H9 (cell line): ENCODE measurements around the gene GLRA1. TPM values are rescaled to one million over a fixed set of nuclear protein-coding genes. Genes with fewer than 3 reads are reported as not detected.

Source experiments
- DNase-seq: peaks from one replicate; pipeline ENCODE4 v3.0.0-alpha.2; 2017
- H2AFZ ChIP-seq: one replicate; pipeline ENCODE4 v1.6.1; 2013; ENCODE audit warnings: mild to moderate bottlenecking, low read length, control low read depth, moderate library complexity
- H2AK5ac ChIP-seq: 2 replicates; pipeline ENCODE4 v1.6.1; 2013; ENCODE audit warnings: low read length, control low read depth, mixed read lengths; ENCODE audit not compliant: insufficient read length
- H2BK120ac ChIP-seq: one replicate; pipeline ENCODE4 v1.6.1; 2013; ENCODE audit warnings: low read depth, mild to moderate bottlenecking, low read length, control low read depth, inconsistent platforms; ENCODE audit not compliant: poor library complexity, severe bottlenecking
- H2BK12ac ChIP-seq: 2 replicates; pipeline ENCODE4 v1.6.1; 2013; ENCODE audit warnings: low read length, control low read depth, mixed read lengths, low read depth; ENCODE audit not compliant: insufficient read length
- H2BK15ac ChIP-seq: 2 replicates; pipeline ENCODE4 v1.6.1; 2013; ENCODE audit warnings: low read depth, low read length, control low read depth
- H2BK20ac ChIP-seq: one replicate; pipeline ENCODE4 v1.6.1; 2013; ENCODE audit warnings: low read depth, mild to moderate bottlenecking, low read length, control low read depth, inconsistent platforms; ENCODE audit not compliant: poor library complexity, severe bottlenecking
- H2BK5ac ChIP-seq: 2 replicates; pipeline ENCODE4 v1.6.1; 2013; ENCODE audit warnings: low read length, control low read depth, mixed read lengths; ENCODE audit not compliant: insufficient read length
- H3K14ac ChIP-seq: 2 replicates; pipeline ENCODE4 v1.6.1; 2013; ENCODE audit warnings: low read length, control low read depth; ENCODE audit not compliant: insufficient read depth
- H3K18ac ChIP-seq: 2 replicates; pipeline ENCODE4 v1.6.1; 2013; ENCODE audit warnings: low read depth, mild to moderate bottlenecking, mixed read lengths, low read length, control low read depth; ENCODE audit not compliant: insufficient read length
- H3K23ac ChIP-seq: 2 replicates; pipeline ENCODE4 v1.6.1; 2013; ENCODE audit warnings: low read length, control low read depth, mixed read lengths, low read depth; ENCODE audit not compliant: insufficient read length
- H3K23me2 ChIP-seq: 2 replicates; pipeline ENCODE4 v1.6.1; 2013; ENCODE audit warnings: low read depth, mild to moderate bottlenecking, mixed read lengths, low read length, control low read depth; ENCODE audit not compliant: insufficient read length, poor library complexity, severe bottlenecking
- H3K27ac ChIP-seq: 2 replicates; pipeline ENCODE4 v1.5.1; 2013; ENCODE audit warnings: low read length, control low read depth, mixed read lengths, low read depth; ENCODE audit not compliant: insufficient read length
- H3K27me3 ChIP-seq: 2 replicates; pipeline ENCODE4 v1.6.1; 2013; ENCODE audit warnings: low read length, control low read depth, inconsistent platforms; ENCODE audit not compliant: insufficient read depth
- H3K4ac ChIP-seq: 2 replicates; pipeline ENCODE4 v1.6.1; 2013; ENCODE audit warnings: low read depth, mild to moderate bottlenecking, control low read depth, inconsistent platforms, low read length, moderate library complexity
- H3K4me1 ChIP-seq: 2 replicates; pipeline ENCODE4 v1.6.1; 2013; ENCODE audit warnings: low read length, control low read depth, inconsistent platforms; ENCODE audit not compliant: insufficient read depth
- H3K4me2 ChIP-seq: 2 replicates; pipeline ENCODE4 v1.6.1; 2013; ENCODE audit warnings: low read length, control low read depth, mixed read lengths; ENCODE audit not compliant: insufficient read length, insufficient read depth
- H3K56ac ChIP-seq: 2 replicates; pipeline ENCODE4 v1.6.1; 2013; ENCODE audit warnings: low read depth, mild to moderate bottlenecking, mixed read lengths, low read length, control low read depth; ENCODE audit not compliant: insufficient read length
- H3K79me1 ChIP-seq: 2 replicates; pipeline ENCODE4 v1.6.1; 2013; ENCODE audit warnings: low read depth, mild to moderate bottlenecking, moderate library complexity, low read length, control low read depth, inconsistent platforms; ENCODE audit not compliant: insufficient read depth, poor library complexity, severe bottlenecking
- H3K79me2 ChIP-seq: 2 replicates; pipeline ENCODE4 v1.6.1; 2013; ENCODE audit warnings: low read length, control low read depth, inconsistent platforms; ENCODE audit not compliant: insufficient read depth
- H3K9ac ChIP-seq: 2 replicates; pipeline ENCODE4 v1.6.1; 2013; ENCODE audit warnings: low read length, control low read depth, mixed read lengths; ENCODE audit not compliant: insufficient read length; ENCODE audit errors: extremely low read depth
- H3K9me3 ChIP-seq: one replicate; pipeline ENCODE4 v1.6.1; 2013; ENCODE audit warnings: low read depth, low read length, inconsistent platforms; ENCODE audit not compliant: control insufficient read depth
- H3T11ph ChIP-seq: one replicate; pipeline ENCODE4 v1.6.1; 2013; ENCODE audit warnings: mild to moderate bottlenecking, low read length, control low read depth, inconsistent platforms
- H4K20me1 ChIP-seq: one replicate; pipeline ENCODE4 v1.6.1; 2013; ENCODE audit not compliant: control insufficient read depth, insufficient read length, insufficient read depth
- H4K5ac ChIP-seq: 2 replicates; pipeline ENCODE4 v1.6.1; 2013; ENCODE audit warnings: low read depth, mild to moderate bottlenecking, mixed read lengths, low read length, control low read depth; ENCODE audit not compliant: insufficient read length
- H4K8ac ChIP-seq: replicated peaks from 2 replicates; pipeline ENCODE4 v1.6.1; 2013; ENCODE audit warnings: low read length, control low read depth, mixed read lengths, low read depth; ENCODE audit not compliant: insufficient read length
- H4K91ac ChIP-seq: 2 replicates; pipeline ENCODE4 v1.6.1; 2013; ENCODE audit warnings: low read depth, mild to moderate bottlenecking, moderate library complexity, mixed read lengths, low read length, control low read depth; ENCODE audit not compliant: insufficient read length
- H3K27ac Mint-ChIP-seq, 3 experiments: 2 replicates in 2 of 3; 3 replicates in 1 of 3; pipeline ENCODE4 v1.8.0; 2020 to 2021; ENCODE audit warnings: mixed read lengths in 3 of 3, mild to moderate bottlenecking in 1 of 3, moderate library complexity in 1 of 3
- H3K27me3 Mint-ChIP-seq: 2 replicates; pipeline ENCODE4 v1.8.0; 2021; ENCODE audit warnings: low read depth, mild to moderate bottlenecking, moderate library complexity, mixed read lengths
- H3K36me3 Mint-ChIP-seq, 3 experiments: 2 replicates in 2 of 3; 3 replicates in 1 of 3; pipeline ENCODE4 v1.8.0; 2020 to 2021; ENCODE audit warnings: low read depth in 3 of 3, mixed read lengths in 3 of 3; ENCODE audit not compliant: insufficient read depth in 1 of 3
- H3K4me1 Mint-ChIP-seq, 2 experiments: 2 replicates each; pipeline ENCODE4 v1.8.0; 2020; ENCODE audit warnings: mixed read lengths in 2 of 2
- H3K4me3 Mint-ChIP-seq, 2 experiments: 2 replicates in 1 of 2; 3 replicates in 1 of 2; pipeline ENCODE4 v1.8.0; 2020 to 2021; ENCODE audit warnings: mild to moderate bottlenecking in 2 of 2, mixed read lengths in 2 of 2, moderate library complexity in 1 of 2
- H3K9me3 Mint-ChIP-seq, 2 experiments: 2 replicates in 1 of 2; 3 replicates in 1 of 2; pipeline ENCODE4 v1.8.0; 2020; ENCODE audit warnings: mild to moderate bottlenecking in 2 of 2, mixed read lengths in 2 of 2, moderate library complexity in 1 of 2
- WGBS: extraction: QIAGEN DNeasy Blood & Tissue Kit; methylation state at CpG from one replicate; pipeline ENCODE4 v1.1.7; 2013; ENCODE audit warnings: missing lambda C conversion rate, low lambda C conversion rate, mixed read lengths; ENCODE audit not compliant: insufficient read length; ENCODE audit errors: extremely low coverage; 5-methylcytosine and 5-hydroxymethylcytosine counted together
- total RNA-seq: library from RNA; stranded (reverse); gene quantifications from 2 replicates; pipeline ENCODE4 v1.2.1, GENCODE V29; 2021
- TF ChIP-seq, protein P1 (sequence below): fragments of 200-600 bp; sonication (generic); conservative IDR thresholded peaks from 3 replicates; pipeline ENCODE4 v1.8.0; 2021; ENCODE audit warnings: antibody characterized with exemption, mild to moderate bottlenecking

Gene GLRA1
- total RNA-seq, 1 experiment from 2014 or later = not detected

DNA sequence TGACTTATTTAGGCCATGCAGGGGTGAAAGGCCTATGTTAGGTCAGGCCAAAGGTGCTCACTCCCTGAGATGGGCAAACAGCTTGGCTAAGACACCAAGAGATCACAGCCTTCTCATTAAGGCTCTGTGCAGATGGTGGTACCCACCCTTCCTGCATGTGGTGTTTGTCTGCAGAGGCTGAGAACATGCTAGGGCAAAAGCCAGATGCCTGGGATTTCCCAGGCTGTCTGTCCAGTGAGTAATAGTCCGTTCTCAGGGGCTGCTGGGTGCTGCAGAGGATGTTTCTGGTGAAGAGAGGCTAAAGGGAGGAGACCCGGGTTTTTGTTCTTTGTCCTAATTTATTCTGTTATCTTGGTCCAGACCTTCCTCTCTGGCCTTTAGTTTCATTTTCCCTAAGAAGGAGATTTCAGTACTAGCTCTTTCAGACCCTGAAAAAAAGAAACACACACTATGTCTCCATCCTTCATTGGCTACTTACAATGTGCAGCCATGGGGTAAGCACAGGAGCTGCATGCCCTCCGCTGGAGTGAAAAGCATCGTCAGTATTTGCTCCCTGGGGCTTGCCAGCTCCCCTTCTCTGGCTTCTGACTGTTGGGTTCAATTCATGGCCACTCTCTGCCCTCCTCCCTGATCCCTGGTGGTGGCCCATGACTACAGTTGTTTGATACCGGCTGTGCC, 23.4 kb upstream of the GLRA1 start:
- Histone ChIP-seq H4K8ac (no peak overlapping the region), H3K79me1 (no peaks in the 10 kb centered on the region), H2BK20ac (no peak overlapping the region), H2BK12ac (no peak overlapping the region), H3K14ac (no peak overlapping the region), H3K9me3 (no peaks in the 10 kb centered on the region), H3K9ac (no peak overlapping the region), H2AFZ (no peak overlapping the region), H4K20me1 (no peaks in the 10 kb centered on the region), H3K4me2 (no peak overlapping the region), H3K79me2 (no peaks in the 10 kb centered on the region), H3K4me1 (no peaks in the 10 kb centered on the region), H2BK15ac (no peak overlapping the region), H3K27me3 (no peaks in the 10 kb centered on the region), H3K18ac (no peak overlapping the region), H4K91ac (no peak overlapping the region), H3K56ac (no peak overlapping the region), H3K23ac (no peak overlapping the region), H2BK120ac (no peak overlapping the region), H3T11ph (no peak overlapping the region), H3K4ac (no peak overlapping the region), H3K27ac (no peak overlapping the region), H3K23me2 (no peaks in the 10 kb centered on the region), H4K5ac (no peak overlapping the region), H2BK5ac (no peak overlapping the region), H2AK5ac (no peak overlapping the region)
- no peaks in the 10 kb centered on the region for H3K36me3 Mint-ChIP-seq
- H3K27me3 Mint-ChIP-seq = peaks cover 10% of the 10 kb centered on the region
- H3K4me3 Mint-ChIP-seq = no peak overlapping the region
- peaks cover 0 to 9% of the 10 kb centered on the region in 2 experiments; a peak in 2 of 4 replicates for H3K4me1 Mint-ChIP-seq
- no peak overlapping the region for H3K27ac Mint-ChIP-seq
- no peak for DNase-seq
- no CpG with 5 or more reads among the region's 5 CpGs for WGBS
- no peaks in the 10 kb centered on the region for H3K9me3 Mint-ChIP-seq
- TF ChIP-seq, protein P1, sequence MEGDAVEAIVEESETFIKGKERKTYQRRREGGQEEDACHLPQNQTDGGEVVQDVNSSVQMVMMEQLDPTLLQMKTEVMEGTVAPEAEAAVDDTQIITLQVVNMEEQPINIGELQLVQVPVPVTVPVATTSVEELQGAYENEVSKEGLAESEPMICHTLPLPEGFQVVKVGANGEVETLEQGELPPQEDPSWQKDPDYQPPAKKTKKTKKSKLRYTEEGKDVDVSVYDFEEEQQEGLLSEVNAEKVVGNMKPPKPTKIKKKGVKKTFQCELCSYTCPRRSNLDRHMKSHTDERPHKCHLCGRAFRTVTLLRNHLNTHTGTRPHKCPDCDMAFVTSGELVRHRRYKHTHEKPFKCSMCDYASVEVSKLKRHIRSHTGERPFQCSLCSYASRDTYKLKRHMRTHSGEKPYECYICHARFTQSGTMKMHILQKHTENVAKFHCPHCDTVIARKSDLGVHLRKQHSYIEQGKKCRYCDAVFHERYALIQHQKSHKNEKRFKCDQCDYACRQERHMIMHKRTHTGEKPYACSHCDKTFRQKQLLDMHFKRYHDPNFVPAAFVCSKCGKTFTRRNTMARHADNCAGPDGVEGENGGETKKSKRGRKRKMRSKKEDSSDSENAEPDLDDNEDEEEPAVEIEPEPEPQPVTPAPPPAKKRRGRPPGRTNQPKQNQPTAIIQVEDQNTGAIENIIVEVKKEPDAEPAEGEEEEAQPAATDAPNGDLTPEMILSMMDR = no peak
